HG02870 (cell line): Measurements from ENCODE around the gene LMBRD2.
A peak's percentile ranks its signal among the peaks of the same experiment; 100 is the strongest.
"Not testable (repeated sequence)": the region's sequence is repeated elsewhere in the genome, so short reads cannot be mapped to it uniquely, and the experiment has no call there.

Experiments
- ATAC-seq: cut with Tn5 transposase; IDR thresholded peaks from one replicate; pipeline ENCODE4 v1.9.1; 2021; ENCODE audit warnings: mild to moderate bottlenecking, moderate library complexity; ENCODE audit not compliant: unreplicated experiment

The LMBRD2 gene

GRCh38 chr5:36151434-36152323, at the start of gene LMBRD2, which contains the start of gene SKP2:
Gene LMBRD2, minus strand, starts transcription at chr5:36151887. Its CDS starts 8,538 bp downstream, at chr5:36143349.
Gene SKP2, plus strand, starts transcription at chr5:36152111. Its CDS starts 152 bp downstream, at chr5:36152263.
- peak; percentile 98 for ATAC-seq

GRCh38 chr5:36200513-36200912, 48.8 kb upstream of the LMBRD2 start:
- no peak for ATAC-seq

DNA sequence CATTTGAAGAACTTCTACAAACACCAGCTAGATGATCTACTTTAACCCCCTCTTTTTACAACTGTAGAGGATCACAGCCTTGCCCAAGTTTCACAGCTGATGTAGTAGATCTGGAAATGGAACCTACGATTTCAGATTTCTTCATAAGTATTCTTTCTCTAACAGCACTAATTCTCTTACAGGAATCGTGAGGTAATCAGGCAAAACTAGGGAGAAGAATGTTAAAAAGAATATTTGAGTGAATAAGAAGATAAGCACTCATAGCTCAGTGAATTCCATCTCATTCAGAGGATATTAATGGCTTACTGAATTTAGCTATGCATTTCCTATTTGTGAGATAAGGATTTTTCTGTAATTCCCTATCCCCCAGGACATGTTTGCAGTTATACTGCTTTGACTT, 47.9 kb upstream of the LMBRD2 start:
- ATAC-seq = no peak

DNA sequence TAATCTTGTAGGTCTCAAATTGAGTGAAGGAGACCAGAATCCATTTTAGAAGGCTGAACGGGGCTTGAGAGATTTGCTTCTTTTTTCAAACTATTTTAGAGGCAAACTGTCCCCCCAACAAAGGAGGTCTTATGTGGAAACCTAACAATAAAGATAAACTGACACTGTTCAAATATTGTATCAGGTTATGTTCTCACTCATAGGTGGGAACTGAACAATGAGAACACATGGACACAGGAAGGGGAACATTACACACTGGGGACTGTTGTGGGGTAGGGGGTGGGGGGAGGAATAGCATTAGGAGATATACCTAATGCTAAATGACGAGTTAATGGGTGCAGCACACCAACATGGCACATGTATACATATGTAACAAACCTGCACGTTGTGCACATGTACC, 47.1 kb upstream of the LMBRD2 start:
- not testable (repeated sequence) for ATAC-seq

DNA sequence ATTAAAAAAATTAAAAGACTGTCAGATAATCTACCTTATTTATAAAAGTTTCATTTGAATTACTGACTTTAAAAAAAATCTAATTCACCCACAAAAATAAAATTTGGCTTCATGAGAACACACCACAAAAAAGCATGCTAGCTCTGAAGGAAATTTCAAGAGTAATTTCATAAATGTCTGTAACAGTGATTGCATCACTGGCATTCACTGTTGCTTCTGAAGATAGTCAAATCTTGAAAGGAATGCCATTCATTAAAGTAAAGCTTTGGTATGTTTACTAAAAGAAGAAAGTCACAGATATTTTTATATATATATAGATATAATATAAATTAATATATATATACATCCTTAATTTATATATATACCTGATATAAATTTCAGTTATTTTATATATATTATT, 46.6 kb upstream of the LMBRD2 start:
- no peak for ATAC-seq

DNA sequence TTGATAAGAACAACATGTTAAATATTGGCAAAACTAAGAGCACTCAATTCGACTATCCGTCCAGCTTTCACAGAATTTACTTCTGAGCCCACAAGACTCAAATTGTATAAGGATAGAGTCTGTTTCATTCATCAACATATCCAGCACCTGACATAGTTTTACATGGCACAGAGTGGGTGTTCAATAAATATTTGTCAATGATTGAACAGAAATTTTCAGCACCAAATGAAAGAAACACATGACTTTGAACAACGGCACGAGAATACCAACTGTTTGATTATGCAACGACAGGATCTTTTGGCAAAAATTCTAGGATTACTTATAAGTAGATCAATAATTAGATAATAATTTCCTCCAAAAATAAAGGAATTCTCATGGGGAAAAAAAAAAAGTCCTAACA, 42.1 kb upstream of the LMBRD2 start:
- ATAC-seq = no peak

GRCh38 chr5:36184408-36184807, 32.7 kb upstream of the LMBRD2 start:
- not testable (repeated sequence) for ATAC-seq

- ATAC-seq = no peak
Observed at GRCh38 chr5:36181774-36182173, 30.1 kb upstream of the LMBRD2 start.

DNA sequence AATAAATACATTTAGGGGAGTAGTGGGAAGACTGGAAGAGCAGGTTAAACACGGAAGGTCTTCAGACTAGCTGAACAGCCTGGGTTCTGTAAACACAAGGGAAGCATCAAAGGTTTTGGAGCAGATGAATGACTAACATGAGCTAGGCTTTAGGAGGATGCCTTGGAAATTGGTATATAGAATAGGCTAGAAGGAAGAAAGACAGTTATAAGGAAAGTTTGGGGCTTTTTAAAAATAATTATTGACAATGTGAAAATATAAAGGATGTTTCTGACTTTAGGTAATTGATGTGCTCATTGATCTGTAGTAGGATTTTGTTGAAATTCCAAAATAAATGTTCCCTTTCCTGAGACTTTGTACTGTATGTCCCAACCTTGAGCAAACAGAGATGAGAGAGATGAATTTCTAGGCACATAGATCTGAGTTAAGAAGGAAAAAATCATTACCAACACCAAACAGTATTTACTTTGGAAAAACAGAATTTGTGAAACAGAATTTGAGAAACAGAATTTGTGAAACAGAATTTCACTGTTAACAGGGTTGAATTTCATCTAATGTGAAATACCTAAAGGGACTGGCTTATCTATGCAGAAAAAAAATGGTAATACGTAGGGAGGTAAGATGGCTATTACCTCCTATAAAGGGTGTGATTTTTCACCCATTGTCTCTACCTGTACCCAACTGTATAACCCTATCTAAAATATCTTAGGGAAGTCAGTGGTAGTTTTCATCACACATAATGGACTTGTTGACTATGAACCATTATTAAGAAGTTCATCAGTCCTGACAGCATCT, 29.1 kb upstream of the LMBRD2 start:
- no peak for ATAC-seq

GRCh38 chr5:36179950-36180349, 28.3 kb upstream of the LMBRD2 start:
- ATAC-seq = no peak

- ATAC-seq = no peak
Observed at GRCh38 chr5:36178524-36178890, 26.8 kb upstream of the LMBRD2 start.

- ATAC-seq = no peak
Observed at GRCh38 chr5:36177715-36178523, 26.2 kb upstream of the LMBRD2 start.

DNA sequence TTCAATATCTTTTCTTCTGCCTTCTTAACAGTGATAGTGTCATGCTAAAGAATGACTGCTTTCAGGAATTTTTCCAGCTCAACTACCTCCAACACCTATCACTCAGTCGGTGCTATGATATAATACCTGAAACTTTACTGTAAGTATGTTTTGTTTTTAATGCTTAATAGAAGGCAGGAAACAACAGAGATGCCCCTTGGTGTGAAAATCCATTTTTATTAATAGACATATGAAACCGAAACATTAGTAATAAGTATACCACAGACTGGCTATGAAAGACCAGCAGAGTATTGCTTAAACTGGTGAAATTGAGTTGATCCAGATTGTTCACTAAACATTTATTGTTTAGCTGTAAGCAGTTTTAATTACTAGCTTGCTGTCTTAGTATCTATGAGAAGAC, 25.5 kb upstream of the LMBRD2 start:
- peak; percentile 96 for ATAC-seq

- ATAC-seq = no peak
Observed at GRCh38 chr5:36175043-36175442, 23.4 kb upstream of the LMBRD2 start.

- no peak for ATAC-seq
Observed at GRCh38 chr5:36174119-36174518, 22.4 kb upstream of the LMBRD2 start.

DNA sequence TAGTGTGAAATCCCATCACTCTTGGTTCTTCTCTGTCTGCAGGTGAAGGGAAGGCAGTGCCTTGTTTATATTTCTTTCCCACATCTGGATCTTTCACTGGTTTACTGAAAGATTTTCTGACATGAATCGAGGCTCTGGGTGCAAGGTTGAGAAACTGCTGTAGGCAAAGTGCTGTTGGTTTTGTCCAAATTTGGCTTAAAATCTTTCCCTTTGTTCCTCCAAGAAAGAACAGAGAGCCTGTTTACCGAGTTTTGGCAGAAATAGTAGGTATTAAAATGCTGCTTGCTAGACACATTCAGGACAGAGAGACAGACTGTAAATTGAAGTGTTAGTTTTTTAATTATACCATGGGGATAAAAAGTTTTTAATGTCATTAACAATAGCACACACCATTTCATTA, 21.7 kb upstream of the LMBRD2 start:
- no peak for ATAC-seq

GRCh38 chr5:36172599-36172998, 20.9 kb upstream of the LMBRD2 start:
- ATAC-seq = no peak

- no peak for ATAC-seq
Observed at GRCh38 chr5:36170832-36171424, 19.2 kb upstream of the LMBRD2 start.

- ATAC-seq = no peak
Observed at GRCh38 chr5:36168737-36169136, 17.1 kb upstream of the LMBRD2 start.

GRCh38 chr5:36164461-36164860, 12.8 kb upstream of the LMBRD2 start:
- no peak for ATAC-seq
